Neural progenitor cell (in vitro differentiated cells): ENCODE measurements around the gene ZNF550.

Experiments used
- EZH2 ChIP-seq: fragments of 200-600 bp; sonication (generic); IDR thresholded peaks from 2 replicates; pipeline ENCODE4 v1.6.1; 2017; ENCODE audit warnings: antibody characterized with exemption, mild to moderate bottlenecking, moderate library complexity
- EZH2phosphoT487 ChIP-seq: fragments of 200-600 bp; sonication (generic); IDR thresholded peaks from 2 replicates; pipeline ENCODE4 v1.6.1; 2017; ENCODE audit warnings: antibody characterized with exemption
- TF ChIP-seq, protein P1 (sequence below): fragments of 200-600 bp; sonication (generic); IDR thresholded peaks from 2 replicates; pipeline ENCODE4 v1.5.1; 2017; ENCODE audit warnings: antibody characterized with exemption, mild to moderate bottlenecking

DNA sequence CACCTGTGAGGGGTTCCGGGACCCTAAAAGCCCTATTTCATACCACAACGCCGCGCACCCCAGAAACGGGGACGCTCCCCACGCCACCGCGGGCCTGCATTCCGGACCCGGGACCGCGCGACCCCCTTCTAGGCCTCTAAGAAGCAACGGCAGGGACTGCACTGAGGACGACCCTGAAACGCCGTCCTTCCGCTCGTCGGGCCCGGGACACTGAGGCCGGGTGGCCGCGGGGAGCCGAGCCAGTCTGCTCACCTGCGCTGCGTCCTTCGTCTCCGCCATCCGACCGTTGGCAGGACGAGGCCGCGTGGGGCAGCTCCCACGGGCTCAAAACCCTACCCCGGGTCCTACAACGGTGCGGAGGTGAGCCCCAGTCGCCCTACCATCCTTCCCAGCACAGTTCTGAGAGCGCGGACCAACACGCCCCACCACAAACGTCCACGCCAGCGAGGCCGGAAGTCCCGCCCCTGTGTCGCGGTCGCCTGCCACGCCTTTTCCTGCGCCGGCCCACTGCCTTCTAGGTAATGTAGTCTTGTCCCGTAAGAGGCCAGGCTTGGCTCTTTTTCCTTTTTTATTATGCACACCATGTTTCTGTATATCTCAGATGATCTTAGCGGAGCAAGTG, at the start of gene ZNF550:
- TF ChIP-seq, protein P1, sequence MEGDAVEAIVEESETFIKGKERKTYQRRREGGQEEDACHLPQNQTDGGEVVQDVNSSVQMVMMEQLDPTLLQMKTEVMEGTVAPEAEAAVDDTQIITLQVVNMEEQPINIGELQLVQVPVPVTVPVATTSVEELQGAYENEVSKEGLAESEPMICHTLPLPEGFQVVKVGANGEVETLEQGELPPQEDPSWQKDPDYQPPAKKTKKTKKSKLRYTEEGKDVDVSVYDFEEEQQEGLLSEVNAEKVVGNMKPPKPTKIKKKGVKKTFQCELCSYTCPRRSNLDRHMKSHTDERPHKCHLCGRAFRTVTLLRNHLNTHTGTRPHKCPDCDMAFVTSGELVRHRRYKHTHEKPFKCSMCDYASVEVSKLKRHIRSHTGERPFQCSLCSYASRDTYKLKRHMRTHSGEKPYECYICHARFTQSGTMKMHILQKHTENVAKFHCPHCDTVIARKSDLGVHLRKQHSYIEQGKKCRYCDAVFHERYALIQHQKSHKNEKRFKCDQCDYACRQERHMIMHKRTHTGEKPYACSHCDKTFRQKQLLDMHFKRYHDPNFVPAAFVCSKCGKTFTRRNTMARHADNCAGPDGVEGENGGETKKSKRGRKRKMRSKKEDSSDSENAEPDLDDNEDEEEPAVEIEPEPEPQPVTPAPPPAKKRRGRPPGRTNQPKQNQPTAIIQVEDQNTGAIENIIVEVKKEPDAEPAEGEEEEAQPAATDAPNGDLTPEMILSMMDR, result no peak
- TF ChIP-seq EZH2phosphoT487, result no peak
- no peak for TF ChIP-seq EZH2
